B cell (primary cell): ENCODE results near the gene OR8K1. TPM values are rescaled to one million over a fixed set of nuclear protein-coding genes. Genes with fewer than 3 reads are reported as not detected.

Source experiments
- ATAC-seq: fragments of 200-7000 bp; cut with Tn5 transposase; one replicate; pipeline ENCODE4 v1.10.0; 2021; ENCODE audit warnings: low read depth, mild to moderate bottlenecking, moderate number of reproducible peaks, moderate library complexity
- CTCF ChIA-PET: fragments of 350-600 bp; sonication (Branson Sonifier 250); formaldehyde crosslinking; loops from one replicate; lab custom pipeline; 2021; ENCODE audit warnings: antibody characterized with exemption, inconsistent platforms; lab: Charles Lee
- POLR2A ChIA-PET: fragments of 350-600 bp; sonication (Branson Sonifier 250); formaldehyde crosslinking; loops from one replicate; lab custom pipeline; 2021; ENCODE audit warnings: antibody characterized with exemption; lab: Charles Lee
- DNase-seq: peaks from one replicate; pipeline ENCODE4 v3.0.0; 2013
- H2AFZ ChIP-seq: 2 replicates; pipeline ENCODE4 v1.6.1; 2012; ENCODE audit warnings: mild to moderate bottlenecking, low read depth, low read length; ENCODE audit not compliant: insufficient read depth, poor library complexity, severe bottlenecking
- H3K27ac ChIP-seq, 2 donors: 1 replicate in 1 of 2; 2 replicates in 1 of 2; pipeline ENCODE4 v1.5.1; 2012 to 2013; ENCODE audit warnings: low read length in 2 of 2, mild to moderate bottlenecking in 2 of 2, moderate library complexity in 1 of 2
- H3K27me3 ChIP-seq, 4 experiments: fragments of 200-600 bp in 1 of 4; sonication (generic) in 1 of 4; replicated peaks in 1 of 4; 1 replicate in 2 of 4; 2 replicates in 2 of 4; pipeline versions ENCODE4 v1.6.1 to v1.7.0; 2013 to 2016; ENCODE audit warnings: low read length in 3 of 4, mild to moderate bottlenecking in 2 of 4, mixed read lengths in 1 of 4, moderate library complexity in 1 of 4; ENCODE audit not compliant: insufficient read depth in 4 of 4, control insufficient read depth in 3 of 4; ENCODE audit errors: control extremely low read depth in 1 of 4
- H3K36me3 ChIP-seq, 2 experiments: replicated peaks in 1 of 2; 1 replicate in 1 of 2; 2 replicates in 1 of 2; pipeline versions ENCODE4 v1.6.1 to v1.7.1; 2013; ENCODE audit warnings: low read length in 1 of 2; ENCODE audit not compliant: insufficient read depth in 2 of 2, control insufficient read depth in 1 of 2; ENCODE audit errors: control extremely low read depth in 1 of 2, extremely low read depth in 1 of 2
- H3K4me1 ChIP-seq, 2 donors: fragments of 200-600 bp in 1 of 2; sonication (generic) in 1 of 2; 1 replicate in 1 of 2; 2 replicates in 1 of 2; pipeline versions ENCODE4 v1.5.1 to v1.6.1; 2013 to 2017; ENCODE audit warnings: low read length in 2 of 2; ENCODE audit not compliant: control insufficient read depth in 2 of 2, insufficient read depth in 2 of 2
- H3K4me2 ChIP-seq: replicated peaks from 2 replicates; pipeline ENCODE3; 2012; ENCODE audit warnings: mild to moderate bottlenecking, low read depth, low read length; ENCODE audit not compliant: poor library complexity, severe bottlenecking
- H3K4me3 ChIP-seq, 5 experiments: fragments of 200-600 bp in 1 of 5; sonication (generic) in 1 of 5; 1 replicate in 3 of 5; 2 replicates in 2 of 5; pipeline versions ENCODE4 v1.5.1 to v1.7.0; 2011 to 2016; ENCODE audit warnings: low read length in 4 of 5, mild to moderate bottlenecking in 4 of 5, low read depth in 2 of 5, control low read depth in 1 of 5, moderate library complexity in 1 of 5; ENCODE audit not compliant: insufficient read depth in 1 of 5; ENCODE audit errors: control extremely low read depth in 1 of 5, extremely low read depth in 1 of 5
- H3K79me2 ChIP-seq: fragments of 200-600 bp; sonication (generic); one replicate; pipeline ENCODE4 v1.6.0; 2016; ENCODE audit warnings: low read length; ENCODE audit not compliant: control insufficient read depth, insufficient read depth
- H3K9ac ChIP-seq: fragments of 200-600 bp; sonication (generic); 2 replicates; pipeline ENCODE4 v1.6.1; 2017; ENCODE audit warnings: mild to moderate bottlenecking, low read length, moderate library complexity
- H3K9me3 ChIP-seq, 3 donors: one replicate each; pipeline versions ENCODE4 v1.6.1 to v1.7.1; 2013; ENCODE audit warnings: low read length in 2 of 3; ENCODE audit not compliant: control insufficient read depth in 2 of 3, insufficient read depth in 1 of 3; ENCODE audit errors: control extremely low read depth in 1 of 3
- H4K20me1 ChIP-seq: 2 replicates; pipeline ENCODE4 v1.6.0; 2012; ENCODE audit warnings: mild to moderate bottlenecking, low read length; ENCODE audit not compliant: insufficient read depth, control insufficient read depth, poor library complexity, severe bottlenecking
- H3K27ac Mint-ChIP-seq: one replicate; pipeline ENCODE4 v1.8.0; 2021; ENCODE audit warnings: mixed read lengths
- H3K27me3 Mint-ChIP-seq: one replicate; pipeline ENCODE4 v1.8.0; 2021; ENCODE audit warnings: mixed read lengths
- H3K4me1 Mint-ChIP-seq: one replicate; pipeline ENCODE4 v1.8.0; 2021; ENCODE audit warnings: mixed read lengths
- H3K4me3 Mint-ChIP-seq: one replicate; pipeline ENCODE4 v1.8.0; 2021; ENCODE audit warnings: mixed read lengths
- H3K9me3 Mint-ChIP-seq: one replicate; pipeline ENCODE4 v1.8.0; 2022; ENCODE audit warnings: mixed read lengths; ENCODE audit not compliant: insufficient read depth
- CTCF ChIP-seq: fragments of 200-600 bp; IDR thresholded peaks from one replicate; pipeline ENCODE4 v1.8.0; 2022; ENCODE audit warnings: antibody characterized with exemption, mild to moderate bottlenecking
- EZH2 ChIP-seq: IDR thresholded peaks from 2 replicates; pipeline ENCODE4 v1.6.1; 2012; ENCODE audit warnings: borderline replicate concordance, low read depth, mild to moderate bottlenecking, moderate library complexity, low read length; ENCODE audit not compliant: insufficient read depth, poor library complexity, severe bottlenecking
- WGBS: methylation state at CpG from one replicate; pipeline ENCODE4 v1.1.5; 2013; ENCODE audit warnings: missing lambda C conversion rate; ENCODE audit not compliant: insufficient coverage; 5-methylcytosine and 5-hydroxymethylcytosine counted together
- intact Hi-C: fragments of 100-400 bp; cut with micrococcal nuclease; formaldehyde crosslinking; loops from one replicate; pipeline ENCODE4 v1.10.0; 2022
- polyA plus RNA-seq: library from polyadenylated mRNA; depleted of rRNA; stranded (reverse); fragments of >200 nt; gene quantifications from 2 replicates; pipeline ENCODE4 v1.2.3, GENCODE V29; 2012
- total RNA-seq, 2 donors: library from RNA; stranded (reverse); fragments of 120-200 nt in 1 of 2; gene quantifications; 1 replicate in 1 of 2; 2 replicates in 1 of 2; pipeline versions ENCODE4 v1.2.3 to v1.2.4, GENCODE V29; 2013 to 2022

Gene OR8K1
- total and polyA plus RNA-seq, 2 donors (not counting 1 experiment from before 2014, with no cell fraction given): not detected

GRCh38 chr11:56307836-56308235, 38.0 kb upstream of the OR8K1 start:
- Histone ChIP-seq H4K20me1 (no peaks in the 10 kb centered on the region), H3K4me1 (no peaks in the 10 kb centered on the region), H3K4me3 (no peak overlapping the region), H3K27me3 (no peaks in the 10 kb centered on the region), H3K4me2 (no peak overlapping the region), H3K9me3 (peaks cover 0 to 7% (median 0%) of the 10 kb centered on the region in 3 donors), H3K27ac (no peak overlapping the region), H3K36me3 (no peaks in the 10 kb centered on the region), H2AFZ (no peak overlapping the region), H3K79me2 (no peaks in the 10 kb centered on the region), H3K9ac (no peak overlapping the region)
- TF ChIP-seq CTCF (no peak), EZH2 (no peak)
- no peak overlapping the region for H3K4me3 Mint-ChIP-seq
- no peaks in the 10 kb centered on the region for H3K27me3 Mint-ChIP-seq
- DNase-seq: no peak
- peaks cover 9% of the 10 kb centered on the region for H3K9me3 Mint-ChIP-seq
- intact Hi-C loops: no loop called here
- ChIA-PET POLR2A (no interaction called here), CTCF (no interaction called here)
- 89% methylated on average over 3 of the region's 3 CpGs for WGBS
- no peak overlapping the region for H3K27ac Mint-ChIP-seq
- ATAC-seq: no peak
- H3K4me1 Mint-ChIP-seq: no peaks in the 10 kb centered on the region

- no peaks in the 10 kb centered on the region for H3K9me3 ChIP-seq
- no peaks in the 10 kb centered on the region for H3K4me1 Mint-ChIP-seq
- CTCF ChIA-PET: no interaction called here
These were observed 31.0 kb upstream of the OR8K1 start, which contains the start of gene OR8K3 for GRCh38 chr11:56314844-56315243. OR8K3 (plus strand) TSS chr11:56315144; CDS start chr11:56318307, 3,163 bp downstream.

More at GRCh38 chr11:56314844-56315243, 31.0 kb upstream of the OR8K1 start, which contains the start of gene OR8K3:
- Mint-ChIP-seq H3K9me3 (peaks cover 6% of the 10 kb centered on the region), H3K27ac (no peak within 1 kb of the TSS), H3K27me3 (no peaks in the 10 kb centered on the region), H3K4me3 (no peak within 1 kb of the TSS)
- H3K79me2 ChIP-seq: no peaks in the 10 kb centered on the region
- TF ChIP-seq CTCF: no peak
- TF ChIP-seq EZH2: no peak
- no peaks in the 10 kb centered on the region for H4K20me1 ChIP-seq
- no peak within 1 kb of the TSS for H2AFZ ChIP-seq
- H3K4me2 ChIP-seq: no peak within 1 kb of the TSS
- H3K36me3 ChIP-seq: no peaks in the 10 kb centered on the region
- no peaks in the 10 kb centered on the region for H3K27me3 ChIP-seq
- no peaks in the 10 kb centered on the region for H3K4me1 ChIP-seq
- ATAC-seq (no peak), DNase-seq (no peak)
- intact Hi-C loops: loop anchor here (10.0 kb wide), 1 partner anchor 60 kb away; the partner anchor contains the start of gene OR8U1
- no peak within 1 kb of the TSS for H3K27ac ChIP-seq
- POLR2A ChIA-PET: no interaction called here
- H3K9ac ChIP-seq: no peak within 1 kb of the TSS
- no peak within 1 kb of the TSS for H3K4me3 ChIP-seq
